Measurements from ENCODE around the gene PLCL1.

Gene PLCL1

DNA sequence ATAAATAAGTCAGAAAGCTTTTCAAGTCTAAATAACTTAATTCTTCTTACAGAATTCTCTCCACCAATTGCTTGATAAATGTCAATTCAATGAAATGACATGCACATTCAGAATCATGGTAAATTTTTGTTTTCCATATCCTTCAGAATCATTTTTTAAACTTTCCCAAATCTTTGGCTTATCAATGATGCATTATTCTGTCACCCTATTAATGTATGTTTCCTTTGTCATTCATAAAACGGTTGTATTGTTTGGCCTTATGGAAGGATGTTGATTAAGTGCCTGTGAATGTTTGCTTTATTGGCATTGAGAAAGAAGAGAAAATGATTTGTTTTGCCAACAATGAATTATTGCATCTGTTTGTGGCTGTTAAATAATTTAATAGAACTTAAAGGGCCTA is 260.9 kb downstream of the PLCL1 start:
- Histone ChIP-seq H3K9me3 (ENCODE audit: low read length) (no peaks in the 10 kb centered on the region), H3F3A (ENCODE audit: insufficient read depth, low read length) (no peaks in the 10 kb centered on the region), H3K79me2 (ENCODE audit: insufficient read depth, low read length) (no peaks in the 10 kb centered on the region), H3K4me3 (ENCODE audit: low read depth, low read length, poor library complexity, severe bottlenecking) (no peak overlapping the region), H3K4me2 (ENCODE audit: low read length) (no peak overlapping the region), H3K27me3 (ENCODE audit: insufficient read depth, low read length) (no peaks in the 10 kb centered on the region), H3K9ac (ENCODE audit: low read length) (no peak overlapping the region), H3K27ac (ENCODE audit: low read depth, low read length, poor library complexity, severe bottlenecking) (no peak overlapping the region), H3K36me3 (ENCODE audit: insufficient read depth, low read length) (no peaks in the 10 kb centered on the region), H3K4me1 (ENCODE audit: insufficient read depth, low read length, severe bottlenecking) (no peaks in the 10 kb centered on the region), H4K20me1 (ENCODE audit: insufficient read depth, low read length) (no peaks in the 10 kb centered on the region), H3K9me2 (ENCODE audit: low read depth, low read length) (no peaks in the 10 kb centered on the region), H2AFZ (ENCODE audit: low read length) (no peak overlapping the region)
- TF ChIP-seq EZH2 (IDR thresholded peaks at IDR 0.05; ENCODE audit: borderline replicate concordance, low read length) (no peak), CTCF (IDR thresholded peaks at IDR 0.05; ENCODE audit: low read length) (no peak)

DNA sequence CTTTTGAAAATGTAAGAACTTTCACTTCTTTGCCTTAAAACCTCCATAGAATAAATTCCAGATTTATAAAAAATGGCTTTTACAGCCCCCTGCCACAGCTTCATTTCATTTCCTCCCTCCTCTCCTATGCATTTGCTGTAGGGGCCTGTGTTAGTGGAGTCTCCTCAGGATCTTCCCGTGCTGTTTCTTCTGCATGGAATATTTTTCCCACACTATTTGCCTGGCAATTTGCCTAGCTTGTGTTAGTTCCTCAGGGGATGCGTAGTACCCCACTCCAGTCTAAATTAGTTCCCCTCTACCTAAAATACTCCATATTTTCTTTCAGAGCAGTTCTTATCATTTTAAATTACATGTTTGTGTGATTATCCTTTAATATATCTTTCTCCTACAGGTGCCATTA is 262.2 kb downstream of the PLCL1 start:
- Histone ChIP-seq H3K79me2 (ENCODE audit: insufficient read depth, low read length) (no peaks in the 10 kb centered on the region), H3F3A (ENCODE audit: insufficient read depth, low read length) (no peaks in the 10 kb centered on the region), H3K9me2 (ENCODE audit: low read depth, low read length) (no peaks in the 10 kb centered on the region), H4K20me1 (ENCODE audit: insufficient read depth, low read length) (no peaks in the 10 kb centered on the region), H3K27me3 (ENCODE audit: insufficient read depth, low read length) (no peaks in the 10 kb centered on the region), H3K9ac (ENCODE audit: low read length) (no peak overlapping the region), H3K4me2 (ENCODE audit: low read length) (no peak overlapping the region), H3K4me1 (ENCODE audit: insufficient read depth, low read length, severe bottlenecking) (no peaks in the 10 kb centered on the region), H3K27ac (ENCODE audit: low read depth, low read length, poor library complexity, severe bottlenecking) (no peak overlapping the region), H3K36me3 (ENCODE audit: insufficient read depth, low read length) (no peaks in the 10 kb centered on the region), H3K9me3 (ENCODE audit: low read length) (no peaks in the 10 kb centered on the region), H2AFZ (ENCODE audit: low read length) (no peak overlapping the region), H3K4me3 (ENCODE audit: low read depth, low read length, poor library complexity, severe bottlenecking) (no peak overlapping the region)
- TF ChIP-seq EZH2 (IDR thresholded peaks at IDR 0.05; ENCODE audit: borderline replicate concordance, low read length) = no peak
- TF ChIP-seq CTCF (IDR thresholded peaks at IDR 0.05; ENCODE audit: low read length) = no peak

DNA sequence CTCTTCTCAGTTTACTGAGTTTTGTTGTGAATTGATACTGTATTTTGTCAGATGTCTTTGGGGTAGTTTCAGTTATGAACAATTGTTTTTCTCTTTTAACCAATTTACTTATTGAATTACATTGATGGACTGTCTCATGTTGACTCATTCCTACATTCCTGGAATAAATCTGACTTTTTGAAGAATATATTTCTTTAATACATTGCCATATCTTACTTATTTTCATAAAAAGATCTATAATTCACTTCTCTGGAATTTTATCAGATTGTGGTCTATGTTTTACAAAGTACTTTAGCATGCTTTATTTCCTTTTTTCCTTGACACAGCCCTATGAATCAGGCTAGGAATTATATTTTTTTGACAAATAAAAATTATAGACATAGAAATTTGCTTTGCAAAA is 268.3 kb downstream of the PLCL1 start:
- Histone ChIP-seq H3K9ac (ENCODE audit: low read length) (no peak overlapping the region), H3K9me3 (ENCODE audit: low read length) (no peaks in the 10 kb centered on the region), H3F3A (ENCODE audit: insufficient read depth, low read length) (no peaks in the 10 kb centered on the region), H2AFZ (ENCODE audit: low read length) (no peak overlapping the region), H4K20me1 (ENCODE audit: insufficient read depth, low read length) (no peaks in the 10 kb centered on the region), H3K36me3 (ENCODE audit: insufficient read depth, low read length) (no peaks in the 10 kb centered on the region), H3K9me2 (ENCODE audit: low read depth, low read length) (no peaks in the 10 kb centered on the region), H3K27ac (ENCODE audit: low read depth, low read length, poor library complexity, severe bottlenecking) (no peak overlapping the region), H3K27me3 (ENCODE audit: insufficient read depth, low read length) (no peaks in the 10 kb centered on the region), H3K79me2 (ENCODE audit: insufficient read depth, low read length) (no peaks in the 10 kb centered on the region), H3K4me2 (ENCODE audit: low read length) (no peak overlapping the region), H3K4me3 (ENCODE audit: low read depth, low read length, poor library complexity, severe bottlenecking) (no peak overlapping the region), H3K4me1 (ENCODE audit: insufficient read depth, low read length, severe bottlenecking) (no peaks in the 10 kb centered on the region)
- TF ChIP-seq EZH2 (IDR thresholded peaks at IDR 0.05; ENCODE audit: borderline replicate concordance, low read length) (no peak), CTCF (IDR thresholded peaks at IDR 0.05; ENCODE audit: low read length) (no peak)
